K562 (cell line): ENCODE data around the gene TAF11. TPM values are rescaled to one million over a fixed set of nuclear protein-coding genes. Genes with fewer than 3 reads are reported as not detected.

Experiments
- CEBPB ChIP-seq: fragments of 450-650 bp; IDR thresholded peaks from 2 replicates; pipeline ENCODE4 v1.6.1; 2016; ENCODE audit warnings: missing genetic modification characterization, missing compliant biosample characterization
- CHD7 ChIP-seq: fragments of 200-600 bp; sonication (generic); IDR thresholded peaks from one replicate; pipeline ENCODE4 v1.6.1; 2012; ENCODE audit warnings: mild to moderate bottlenecking, low read depth, low read length, inconsistent platforms
- FOXO4 ChIP-seq: fragments of 450-650 bp; formaldehyde crosslinking; IDR thresholded peaks from 2 replicates; pipeline ENCODE4 v1.4.0; 2020; ENCODE audit warnings: mild to moderate bottlenecking, moderate library complexity
- GATAD2B ChIP-seq: fragments of 450-650 bp; IDR thresholded peaks from 2 replicates; pipeline ENCODE4 v1.6.1; 2017; ENCODE audit warnings: mild to moderate bottlenecking, borderline replicate concordance
- GTF2B ChIP-seq: IDR thresholded peaks from 2 replicates; pipeline ENCODE4 v1.6.1; 2011; ENCODE audit not compliant: insufficient read length; ENCODE audit errors: extremely low read depth
- JUNB ChIP-seq: fragments of 450-650 bp; formaldehyde crosslinking; conservative IDR thresholded peaks from 2 replicates; pipeline ENCODE4 v1.4.0; 2020; ENCODE audit warnings: mild to moderate bottlenecking
- NBN ChIP-seq: fragments of 450-650 bp; IDR thresholded peaks from 2 replicates; pipeline ENCODE4 v1.6.1; 2016; ENCODE audit warnings: low read depth, mild to moderate bottlenecking
- RBM34 ChIP-seq: fragments of 200-400 bp; formaldehyde crosslinking; IDR thresholded peaks from 2 replicates; pipeline ENCODE4 v1.6.1; 2018; ENCODE audit warnings: low read length, borderline replicate concordance; ENCODE audit not compliant: insufficient read depth
- SAP30 ChIP-seq: fragments of 200-600 bp; sonication (generic); IDR thresholded peaks from 2 replicates; pipeline ENCODE4 v1.6.1; 2012; ENCODE audit warnings: borderline replicate concordance, low read depth, mild to moderate bottlenecking, moderate library complexity, low read length, control low read depth, inconsistent platforms; ENCODE audit not compliant: insufficient read depth, poor library complexity, severe bottlenecking
- SPI1 ChIP-seq: IDR thresholded peaks from 2 replicates; pipeline ENCODE4 v1.6.1; 2011; ENCODE audit warnings: low read depth, low read length, control low read depth, borderline replicate concordance
- TEAD4 ChIP-seq, 2 experiments: sonication (generic) in 1 of 2; formaldehyde crosslinking in 1 of 2; IDR thresholded peaks; 2 replicates each; pipeline versions ENCODE4 v1.6.1 to v1.8.0; 2012 to 2022; ENCODE audit warnings: borderline replicate concordance in 1 of 2, inconsistent platforms in 1 of 2, low read length in 1 of 2, mild to moderate bottlenecking in 1 of 2, missing genetic modification reagents in 1 of 2
- ZKSCAN1 ChIP-seq: fragments of 150-350 bp; IDR thresholded peaks from 2 replicates; pipeline ENCODE4 v1.6.1; 2016; ENCODE audit warnings: low read depth, low read length
- ZNF75A ChIP-seq: fragments of 450-650 bp; formaldehyde crosslinking; IDR thresholded peaks from 2 replicates; pipeline ENCODE4 v1.4.0; 2020; ENCODE audit warnings: mild to moderate bottlenecking
- ZNF785 ChIP-seq: fragments of 250-450 bp; sonication (Bioruptor Pico); IDR thresholded peaks from 2 replicates; pipeline ENCODE4 v1.4.0; 2020; ENCODE audit warnings: mild to moderate bottlenecking
- polyA plus RNA-seq, 8 experiments: library from polyadenylated mRNA; depleted of rRNA in 4 of 8; stranded (reverse) in 5 of 8; unstranded in 3 of 8; fragments of >200 nt; fragmentation: Nextera tagmentation in 2 of 8; fragmentation: Illumina TruSeq in 1 of 8; extraction: Ambion mirVana in 2 of 8; extraction: Trizol in 1 of 8; gene quantifications; 2 replicates each; pipeline versions ENCODE4 v1.2.1 to v1.2.3, GENCODE V29; 2011 to 2014; ENCODE audit warnings: inconsistent platforms in 1 of 8, missing spikeins in 1 of 8
- total RNA-seq, 7 experiments: library from RNA; depleted of rRNA in 6 of 7; stranded (reverse); fragments of >200 nt in 6 of 7; fragmentation: Illumina TruSeq in 2 of 7; extraction: Trizol in 2 of 7; gene quantifications; 2 replicates each; pipeline versions ENCODE4 v1.2.1 to v1.2.3, GENCODE V29; 2011 to 2021; ENCODE audit warnings: low replicate concordance in 1 of 7

Gene TAF11
- total and polyA plus RNA-seq, 9 of the 15 experiments (the other 6 are each of a cell fraction or from before 2014, with no cell fraction given) = 40.9 to 91.9 (median 71.9) TPM

GRCh38 chr6:34865107-34865506 is 22.7 kb downstream of the TAF11 start (continued):
- TF ChIP-seq CEBPB (tag) (no peak), ZNF785 (CRISPR knock-in tag) (no peak), FOXO4 (no peak), SPI1 (peak; percentile 75; the same call in 1 of the 2 replicates), CHD7 (no peak), SAP30 (no peak), GTF2B (no peak), GATAD2B (peak; percentile 77), ZNF75A (CRISPR knock-in tag) (no peak), RBM34 (no peak), ZKSCAN1 (no peak), TEAD4 (IDR thresholded peaks at IDR 0.05; ENCODE audit: low read length) (peak; percentile 98), TEAD4 (CRISPR knock-in tag; IDR thresholded peaks at IDR 0.05; ENCODE audit: borderline replicate concordance) (no peak), NBN (peak; percentile 97), JUNB (CRISPR knock-in tag) (no peak)
